T-helper 2 cell treated with Interferon-gamma antibody and Interleukin-4, amounts not matched to agents 100 ng/mL and 5 ng/mL, for 36 hours (primary cell): ENCODE data around the gene LRRC75B. TPM values are rescaled to one million over a fixed set of nuclear protein-coding genes. Genes with fewer than 3 reads are reported as not detected.
"Not testable (repeated sequence)": the region's sequence is repeated elsewhere in the genome, so short reads cannot be mapped to it uniquely, and the experiment has no call there.

Experiments
- intact Hi-C: fragments of 100-400 bp; cut with micrococcal nuclease; formaldehyde crosslinking; loops from one replicate; pipeline ENCODE4 v1.15.1; 2023
- total RNA-seq: library from RNA; stranded (reverse); gene quantifications from 2 replicates; pipeline ENCODE4 v1.2.3, GENCODE V29; 2022

LRRC75B gene
- total RNA-seq, 1 donor from 2014 or later: 1.7 TPM

DNA sequence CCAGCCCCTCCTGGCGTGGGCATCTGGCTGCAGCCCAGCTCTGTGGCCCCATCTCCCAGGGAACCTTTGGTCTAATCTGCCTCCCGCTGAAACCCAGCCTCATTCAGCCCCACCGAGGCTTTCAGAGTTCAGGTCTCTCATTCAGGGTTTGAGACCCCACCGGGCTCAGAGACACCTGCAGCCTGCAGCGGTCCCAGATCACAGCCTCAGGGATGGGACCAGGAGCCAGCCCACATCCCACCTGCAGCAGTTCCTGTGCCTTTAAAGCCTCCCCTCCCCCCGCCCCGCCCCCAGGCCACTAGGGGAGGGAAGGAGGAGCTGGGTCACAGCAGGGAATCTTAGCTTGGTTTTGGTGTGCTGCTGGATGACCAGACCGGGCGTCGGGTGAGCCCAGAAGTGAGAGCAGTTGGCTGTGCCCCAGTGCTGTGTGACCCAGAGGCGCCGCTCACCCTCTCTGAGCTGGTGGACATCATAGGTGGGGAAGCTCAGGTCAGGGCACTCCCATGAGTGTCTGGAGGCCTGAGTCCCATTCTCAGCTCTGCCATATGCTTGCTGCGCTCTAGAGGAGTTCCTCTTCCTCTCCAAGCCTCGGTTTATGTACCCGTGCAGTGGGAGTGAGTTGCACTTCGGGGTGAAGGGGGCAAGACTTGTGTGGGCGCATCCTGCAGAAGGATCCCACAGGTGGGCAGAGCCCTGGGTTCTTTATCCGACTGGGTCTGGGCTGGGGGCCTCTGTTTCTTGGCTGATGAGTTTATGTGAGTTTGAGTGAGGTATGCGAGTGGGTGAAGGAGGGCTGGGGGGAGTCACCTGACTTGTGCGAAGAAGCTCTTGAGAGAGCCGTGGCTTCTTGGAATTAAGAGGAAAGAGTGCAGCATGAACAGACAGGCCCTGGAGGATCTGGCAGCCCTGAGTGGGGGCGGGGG lies 10.2 kb upstream of the LRRC75B start, which contains the start of gene GGT1:
GGT1 (plus strand) TSS at position 347 of the 923 bp plus-strand sequence. CDS start 7,889 bp downstream, outside the sequence.
- intact Hi-C loops: not testable (repeated sequence)

DNA sequence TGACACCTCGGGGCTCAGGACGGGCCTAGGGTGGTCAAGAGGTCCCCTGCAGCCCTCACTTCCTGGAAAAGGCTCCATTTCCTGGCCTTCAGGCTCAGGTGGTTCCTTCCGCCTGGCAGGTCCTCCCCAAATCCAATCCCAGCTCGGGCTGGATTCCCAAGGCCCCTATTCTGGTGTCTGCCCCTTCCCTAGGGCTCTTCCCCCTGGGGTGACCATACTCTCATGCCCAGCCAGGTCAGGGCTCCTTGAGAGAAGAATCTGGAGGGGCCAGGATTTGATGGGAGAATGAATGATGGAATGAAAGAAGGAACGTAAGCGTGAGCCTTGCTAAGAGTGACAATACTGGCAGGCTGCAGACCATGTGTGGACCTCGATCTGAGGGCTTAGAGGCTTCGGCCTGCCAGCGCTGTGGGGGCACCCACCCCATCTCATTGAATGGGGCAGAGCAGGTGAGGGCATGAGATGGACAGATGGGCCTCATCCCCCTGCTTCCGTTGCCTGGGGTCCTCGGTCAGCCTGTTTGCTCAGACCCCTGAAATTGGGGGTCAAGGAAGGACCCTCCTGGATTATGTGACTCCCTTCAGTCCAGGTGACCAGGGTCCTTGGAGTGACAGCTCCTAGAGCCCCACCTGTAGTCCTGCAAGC lies 9.4 kb upstream of the LRRC75B start:
- intact Hi-C loops: not testable (repeated sequence)

- intact Hi-C loops: no loop called here
Observed at GRCh38 chr22:24601217-24602104, 8.6 kb upstream of the LRRC75B start.

- intact Hi-C loops: not testable (repeated sequence)
Observed at GRCh38 chr22:24599958-24600715, 7.3 kb upstream of the LRRC75B start.

- intact Hi-C loops: no loop called here
Observed at GRCh38 chr22:24599514-24599913, 6.6 kb upstream of the LRRC75B start.

GRCh38 chr22:24597076-24597475 lies 4.2 kb upstream of the LRRC75B start:
- intact Hi-C loops: not testable (repeated sequence)

GRCh38 chr22:24595863-24596262 lies 3.0 kb upstream of the LRRC75B start:
- intact Hi-C loops: no loop called here

DNA sequence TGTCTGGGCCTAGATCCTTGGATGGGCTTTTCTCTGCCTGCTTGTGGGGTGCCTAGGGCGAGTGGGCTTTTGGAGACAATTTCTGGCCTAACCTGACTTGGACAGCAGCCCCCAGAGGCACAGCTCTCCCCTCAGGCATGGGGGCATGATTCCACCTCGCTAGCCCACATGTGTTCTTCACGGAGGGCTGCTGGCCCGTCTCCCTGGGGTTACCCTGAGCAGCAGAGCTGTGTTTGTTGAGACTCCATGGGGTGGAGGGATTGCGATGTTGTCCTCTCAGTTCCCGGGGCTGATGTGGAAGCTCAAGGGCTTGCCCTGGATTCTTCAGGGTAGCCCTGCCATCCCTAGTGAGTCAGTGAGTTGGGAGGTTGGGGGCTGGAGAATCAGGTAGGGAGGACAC lies 2.4 kb upstream of the LRRC75B start:
- intact Hi-C loops: no loop called here

- intact Hi-C loops: no loop called here
Observed at GRCh38 chr22:24594569-24595120, 1.8 kb upstream of the LRRC75B start.

GRCh38 chr22:24593836-24594568 lies 1.1 kb upstream of the LRRC75B start:
- intact Hi-C loops: no loop called here

- intact Hi-C loops: not testable (repeated sequence)
Observed at GRCh38 chr22:24593559-24593835, 624 bp upstream of the LRRC75B start.

- intact Hi-C loops: no loop called here
Observed at GRCh38 chr22:24592058-24592850, 619 bp downstream of the LRRC75B start.

DNA sequence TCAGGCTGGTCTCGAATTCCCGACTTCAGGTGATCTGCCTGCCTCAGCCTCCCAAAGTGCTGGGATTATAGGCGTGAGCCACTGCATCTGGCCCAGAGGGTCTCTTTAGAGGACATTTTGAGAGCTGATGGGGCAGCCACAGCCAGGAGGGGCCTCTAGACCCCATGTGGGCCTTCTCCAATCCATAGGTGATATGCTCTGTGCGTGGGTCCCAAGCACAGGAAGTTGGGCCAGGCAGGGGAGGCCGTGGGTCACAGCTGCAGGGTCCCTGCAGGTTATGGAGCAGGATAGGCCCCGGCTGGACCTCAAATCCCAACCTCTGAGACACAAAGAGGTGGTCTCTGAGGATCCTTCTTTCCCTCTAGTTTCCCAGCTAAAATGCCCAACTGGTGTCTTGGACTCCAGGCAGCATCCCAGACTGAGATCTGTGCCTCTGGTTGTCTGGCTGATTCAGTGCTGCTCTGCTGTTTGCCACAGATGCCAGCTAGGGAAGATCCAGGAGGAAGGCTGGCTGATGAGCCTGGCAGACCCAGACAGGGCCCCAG lies 1.5 kb downstream of the LRRC75B start:
- intact Hi-C loops: no loop called here

DNA sequence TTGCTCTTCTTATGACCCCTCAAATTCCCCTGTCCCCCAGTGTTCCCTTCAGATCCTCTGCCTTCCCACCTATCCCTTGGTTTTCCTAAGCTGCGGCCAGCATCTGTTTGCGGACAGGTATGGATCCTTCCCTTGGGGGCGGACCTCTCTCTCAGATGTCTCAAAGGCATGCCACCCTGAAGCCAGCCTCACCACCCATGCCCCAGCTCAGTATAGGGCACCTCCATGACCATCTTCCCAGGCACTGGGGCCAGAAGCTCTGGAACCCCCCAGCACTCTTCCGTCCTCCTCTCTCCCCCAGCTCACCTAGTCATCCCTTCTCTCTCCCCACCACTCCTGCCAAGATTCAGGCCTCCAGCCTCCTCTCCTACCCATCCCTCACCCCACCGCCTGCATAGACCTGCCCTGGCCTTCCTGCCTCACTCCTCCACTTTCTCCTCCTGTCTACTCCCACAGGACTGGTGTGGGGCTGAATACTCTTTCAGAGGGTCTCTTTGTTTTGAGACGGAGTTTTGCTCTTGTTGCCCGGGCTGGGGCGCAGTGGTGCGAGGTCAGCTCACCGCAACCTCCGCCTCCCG lies 2.2 kb downstream of the LRRC75B start:
- intact Hi-C loops: no loop called here

DNA sequence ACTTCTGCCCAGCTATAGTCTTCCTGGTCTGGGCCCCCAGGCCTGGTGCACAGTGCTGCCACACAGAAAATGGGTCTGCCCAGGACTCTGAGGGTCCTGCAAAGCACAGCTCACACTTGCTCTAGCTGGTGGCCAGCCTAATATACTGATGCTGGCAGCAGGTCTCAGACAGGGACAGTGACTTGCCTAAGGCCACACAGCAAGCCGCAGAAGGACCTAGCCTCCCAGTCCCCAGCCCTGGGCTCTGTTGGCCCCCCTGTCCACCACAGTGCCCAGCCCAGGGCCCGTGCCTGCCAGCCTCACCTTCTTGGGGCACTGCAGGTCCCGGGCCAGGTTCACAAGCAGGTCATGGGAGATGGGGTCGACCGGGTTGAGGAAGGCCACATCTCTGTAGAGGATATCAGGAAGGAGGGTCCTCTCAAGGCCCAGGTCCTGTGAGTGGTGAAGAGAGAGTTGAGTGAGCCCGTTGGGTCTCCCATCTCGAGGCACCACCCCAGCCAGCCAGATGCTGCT lies 3.3 kb downstream of the LRRC75B start:
- intact Hi-C loops: no loop called here

DNA sequence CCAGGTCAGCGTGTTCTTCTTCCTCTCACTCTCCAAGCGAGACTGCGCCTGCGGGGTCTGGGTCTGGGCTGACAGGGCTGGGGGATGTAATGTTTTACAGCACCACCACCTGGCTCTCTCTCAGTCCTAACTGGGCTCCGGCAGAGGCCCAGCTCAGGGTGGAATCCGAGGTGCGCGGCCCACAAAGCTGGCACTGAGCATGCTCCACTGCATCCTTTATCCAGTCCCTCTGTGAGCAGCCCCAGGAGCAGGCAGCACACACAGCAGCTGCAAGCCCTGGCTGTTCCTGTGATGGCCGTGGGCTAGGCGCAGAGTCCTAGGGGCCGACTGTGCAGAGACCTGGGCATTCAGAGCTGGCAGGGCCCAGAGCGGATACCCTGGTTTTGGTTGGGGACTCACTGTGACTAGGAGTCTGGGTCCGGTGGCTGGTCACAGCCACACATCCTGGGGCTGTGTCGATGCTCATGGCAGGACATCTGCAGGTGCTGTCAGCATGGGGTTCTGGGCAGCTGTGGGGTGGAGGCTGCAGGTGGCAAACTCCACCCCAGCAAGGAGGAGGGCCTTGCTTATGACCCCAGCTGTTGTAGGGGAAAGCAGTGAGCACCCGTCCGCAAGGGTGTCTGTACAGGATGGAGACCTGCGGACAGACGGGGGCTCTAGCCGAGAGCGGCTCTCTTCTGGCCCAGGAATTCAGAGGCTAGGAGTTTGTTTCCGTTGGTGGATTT lies 4.0 kb downstream of the LRRC75B start:
- intact Hi-C loops: no loop called here

DNA sequence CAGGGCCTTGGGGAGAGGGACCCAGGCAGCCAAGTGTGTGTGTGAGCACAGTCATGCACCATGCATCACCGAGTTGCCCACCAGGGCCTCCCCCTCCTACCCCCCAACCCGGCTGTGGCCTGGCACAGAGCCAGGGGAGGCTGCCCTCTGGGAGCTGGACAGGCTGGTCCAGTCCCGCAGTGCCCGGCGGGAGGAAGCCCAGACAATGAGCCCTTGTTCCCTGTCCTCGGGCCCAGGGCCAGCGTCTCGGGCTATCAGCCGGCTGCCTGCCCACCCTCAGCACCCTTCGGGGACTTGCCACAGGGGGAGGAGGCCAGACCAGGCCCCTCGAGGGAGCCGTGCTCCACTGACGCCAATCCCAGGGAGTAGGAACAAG lies 4.5 kb downstream of the LRRC75B start:
- intact Hi-C loops: no loop called here

DNA sequence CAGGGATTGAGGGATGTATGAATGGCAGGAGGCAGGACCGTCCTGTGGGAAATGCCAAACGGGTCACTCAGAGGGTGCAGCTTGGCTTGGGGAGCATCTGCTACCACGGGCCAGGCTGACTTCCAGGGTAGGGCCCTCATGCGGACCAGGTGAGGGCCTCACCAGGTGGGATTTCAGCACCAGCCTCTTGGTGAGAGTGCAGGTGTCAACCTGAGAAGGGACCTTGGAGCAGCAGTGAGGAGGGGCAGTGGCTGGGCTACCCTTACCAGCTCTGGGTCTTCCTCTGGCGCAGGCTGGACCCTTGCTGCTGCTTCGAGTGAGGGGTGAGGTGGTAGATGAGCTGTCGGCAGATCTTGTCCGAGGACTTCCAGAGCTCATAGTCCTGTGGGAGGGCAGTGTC lies 4.9 kb downstream of the LRRC75B start:
- intact Hi-C loops: no loop called here
